H7 (cell line): ENCODE measurements around the gene GALNT15. TPM values are rescaled to one million over a fixed set of nuclear protein-coding genes. Genes with fewer than 3 reads are reported as not detected.

Experiments
- DNase-seq: peaks from one replicate; pipeline ENCODE4 v3.0.0; 2012
- H3K27me3 ChIP-seq: 2 replicates; pipeline ENCODE4 v1.6.0; 2011; ENCODE audit warnings: mild to moderate bottlenecking, low read length; ENCODE audit not compliant: control insufficient read depth, insufficient read depth
- H3K36me3 ChIP-seq: replicated peaks from 2 replicates; pipeline ENCODE4 v1.5.1; 2011; ENCODE audit warnings: low read length; ENCODE audit not compliant: control insufficient read depth, insufficient read depth
- H3K4me3 ChIP-seq: 2 replicates; pipeline ENCODE4 v1.5.1; 2011; ENCODE audit warnings: low read depth, mild to moderate bottlenecking, control low read depth, low read length, moderate library complexity; ENCODE audit not compliant: insufficient read depth
- total RNA-seq: library from RNA; depleted of rRNA; stranded (reverse); fragments of >200 nt; shearing (Covaris generic); gene quantifications from 2 replicates; pipeline ENCODE4 v1.2.3, GENCODE V29; 2014; rRNA removed

Gene GALNT15
- total RNA-seq, 1 experiment from 2014 or later, result not detected

DNA sequence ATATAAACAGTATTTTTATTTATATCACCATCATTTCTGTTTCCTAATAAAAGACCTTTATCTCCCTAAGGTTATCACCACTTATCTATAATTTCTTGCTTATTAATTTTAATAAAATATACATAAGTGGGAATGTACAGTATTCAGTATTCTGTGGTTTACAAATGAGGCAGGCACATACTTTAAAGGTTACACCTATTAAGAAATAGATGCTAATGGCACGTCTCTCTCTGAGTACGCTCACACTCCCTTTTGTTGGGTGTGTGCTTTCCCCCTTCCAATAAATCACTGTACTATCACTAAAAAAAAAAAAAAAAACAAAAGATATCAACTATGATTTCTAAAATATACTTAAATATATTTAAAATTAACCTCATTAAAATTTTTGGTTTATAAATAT, 99.4 kb downstream of the GALNT15 start:
- Histone ChIP-seq H3K36me3 (peaks cover 7% of the 10 kb centered on the region), H3K27me3 (no peaks in the 10 kb centered on the region), H3K4me3 (no peak overlapping the region)
- DNase-seq, result no peak

- no peak for DNase-seq
- Histone ChIP-seq H3K27me3 (no peaks in the 10 kb centered on the region), H3K4me3 (no peak overlapping the region), H3K36me3 (peaks cover 8% of the 10 kb centered on the region)
Measured at GRCh38 chr3:16277471-16277870, 103.0 kb downstream of the GALNT15 start.

- no peak for DNase-seq
- Histone ChIP-seq H3K36me3 (peaks cover 9% of the 10 kb centered on the region), H3K27me3 (no peaks in the 10 kb centered on the region), H3K4me3 (no peak overlapping the region)
Measured at GRCh38 chr3:16279010-16279801, 104.7 kb downstream of the GALNT15 start.

- DNase-seq, result no peak
- H3K27me3 ChIP-seq, result no peaks in the 10 kb centered on the region
- H3K4me3 ChIP-seq, result no peak overlapping the region
- H3K36me3 ChIP-seq, result peaks cover 7% of the 10 kb centered on the region
Measured at GRCh38 chr3:16280671-16281070, 106.2 kb downstream of the GALNT15 start.

Other genes with a start within 250 kb of the GALNT15 start
- gene DPH3, start 90.3 kb downstream of the GALNT15 start, total RNA-seq, result 9.7 and 15.0 TPM in 2 replicates
- gene OXNAD1, start 90.5 kb downstream of the GALNT15 start, total RNA-seq, result 28.4 and 29.0 TPM in 2 replicates